Renal cortical epithelial cell (primary cell): ENCODE results near the gene TNFRSF13B. TPM values are rescaled to one million over a fixed set of nuclear protein-coding genes. Genes with fewer than 3 reads are reported as not detected.

Experiments
- DNase-seq: peaks from one replicate; pipeline ENCODE4 v3.0.0-alpha.2; 2011; ENCODE audit warnings: low read depth
- total RNA-seq: library from RNA; depleted of rRNA; stranded (reverse); fragments of >200 nt; gene quantifications from 2 replicates; pipeline ENCODE4 v1.2.3, GENCODE V29; 2014

TNFRSF13B gene
- total RNA-seq, 1 donor from 2014 or later, result not detected

- DNase-seq, result no peak
These were observed 33.3 kb downstream of the TNFRSF13B start for GRCh38 chr17:16938496-16939207.

- no peak for DNase-seq
These were observed 33.9 kb downstream of the TNFRSF13B start for GRCh38 chr17:16938031-16938430.

- no peak for DNase-seq
These were observed 34.5 kb downstream of the TNFRSF13B start for GRCh38 chr17:16937431-16937830.

GRCh38 chr17:16936536-16937310 is 35.2 kb downstream of the TNFRSF13B start:
- DNase-seq, result no peak

- DNase-seq, result no peak
These were observed 36.1 kb downstream of the TNFRSF13B start for GRCh38 chr17:16935786-16936185.

- no peak for DNase-seq
These were observed 36.7 kb downstream of the TNFRSF13B start for GRCh38 chr17:16935241-16935663.

GRCh38 chr17:16934836-16935235 is 37.1 kb downstream of the TNFRSF13B start:
- no peak for DNase-seq

GRCh38 chr17:16934133-16934795 is 37.7 kb downstream of the TNFRSF13B start:
- DNase-seq, result no peak

- DNase-seq, result no peak
These were observed 38.4 kb downstream of the TNFRSF13B start for GRCh38 chr17:16933317-16934132.

- DNase-seq, result no peak
These were observed 39.3 kb downstream of the TNFRSF13B start for GRCh38 chr17:16932611-16933010.

- DNase-seq, result no peak
These were observed 39.8 kb downstream of the TNFRSF13B start for GRCh38 chr17:16932156-16932555.

GRCh38 chr17:16931318-16932060 is 40.4 kb downstream of the TNFRSF13B start:
- no peak for DNase-seq

GRCh38 chr17:16930571-16931317 is 41.2 kb downstream of the TNFRSF13B start:
- DNase-seq, result no peak

- no peak for DNase-seq
These were observed 42.0 kb downstream of the TNFRSF13B start for GRCh38 chr17:16929757-16930520.

- DNase-seq, result no peak
These were observed 42.8 kb downstream of the TNFRSF13B start for GRCh38 chr17:16929035-16929680.

GRCh38 chr17:16928406-16929034 is 43.4 kb downstream of the TNFRSF13B start:
- DNase-seq, result no peak

- DNase-seq, result no peak
These were observed 44.1 kb downstream of the TNFRSF13B start for GRCh38 chr17:16927641-16928321.
